Fibroblast of lung (primary cell): Measurements from ENCODE around the gene AKAP13.

ENCODE experiments used
- CTCF ChIP-seq, 2 donors: IDR thresholded peaks in 1 of 2; conservative IDR thresholded peaks in 1 of 2; 1 replicate in 1 of 2; 2 replicates in 1 of 2; pipeline ENCODE4 v1.5.1; 2011 to 2012; ENCODE audit warnings: low read length in 2 of 2, control low read depth in 1 of 2, inconsistent platforms in 1 of 2, low read depth in 1 of 2, mild to moderate bottlenecking in 1 of 2
- EZH2 ChIP-seq: IDR thresholded peaks from 2 replicates; pipeline ENCODE4 v1.5.1; 2012; ENCODE audit warnings: low read length, control low read depth, mild to moderate bottlenecking; ENCODE audit errors: missing control alignments

- TF ChIP-seq CTCF (conservative IDR thresholded peaks at IDR 0.05 in 1 of 2, IDR thresholded peaks at IDR 0.05 in 1 of 2; ENCODE audit: low read depth in 1 of 2, low read length in 2 of 2) (no peak), EZH2 (no peak)
These were observed 35.4 kb downstream of the AKAP13 start for GRCh38 chr15:85415783-85416182.
